Measurements from ENCODE around the gene PLEKHG1.

DNA sequence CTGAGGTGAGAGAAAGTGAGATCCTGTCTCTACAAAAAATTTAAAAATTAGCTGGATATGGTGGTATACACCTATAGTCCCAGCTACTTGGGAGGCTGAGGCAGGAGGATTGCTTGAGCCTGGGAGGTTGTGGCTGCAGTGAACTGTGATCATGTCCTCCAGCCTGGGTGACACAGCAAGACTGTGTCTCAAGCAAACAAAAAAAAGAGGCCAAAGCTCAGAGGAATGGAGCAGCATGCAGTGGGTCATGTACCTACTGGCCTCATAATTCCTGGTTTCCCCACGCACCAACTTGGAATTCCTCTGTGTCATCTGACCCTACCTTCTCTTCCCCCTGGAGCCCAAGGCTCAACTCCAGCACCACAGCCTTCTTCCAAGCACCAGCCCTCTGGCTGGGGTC, 15.1 kb upstream of the PLEKHG1 start:
- TF ChIP-seq NFYB (CRISPR knock-in tag; IDR thresholded peaks at IDR 0.05): no peak
- no peak for TF ChIP-seq SP4 (CRISPR knock-in tag; IDR thresholded peaks at IDR 0.05)
- TF ChIP-seq NR2F6 (IDR thresholded peaks at IDR 0.05): no peak
- no peak for TF ChIP-seq NR2F6 (CRISPR knock-in tag; IDR thresholded peaks at IDR 0.05)
- TF ChIP-seq POLR2AphosphoS2 (IDR thresholded peaks at IDR 0.05; ENCODE audit: low read depth, low read length): no peak
- TF ChIP-seq MAFG (CRISPR knock-in tag; IDR thresholded peaks at IDR 0.05): no peak
- TF ChIP-seq, protein P1, sequence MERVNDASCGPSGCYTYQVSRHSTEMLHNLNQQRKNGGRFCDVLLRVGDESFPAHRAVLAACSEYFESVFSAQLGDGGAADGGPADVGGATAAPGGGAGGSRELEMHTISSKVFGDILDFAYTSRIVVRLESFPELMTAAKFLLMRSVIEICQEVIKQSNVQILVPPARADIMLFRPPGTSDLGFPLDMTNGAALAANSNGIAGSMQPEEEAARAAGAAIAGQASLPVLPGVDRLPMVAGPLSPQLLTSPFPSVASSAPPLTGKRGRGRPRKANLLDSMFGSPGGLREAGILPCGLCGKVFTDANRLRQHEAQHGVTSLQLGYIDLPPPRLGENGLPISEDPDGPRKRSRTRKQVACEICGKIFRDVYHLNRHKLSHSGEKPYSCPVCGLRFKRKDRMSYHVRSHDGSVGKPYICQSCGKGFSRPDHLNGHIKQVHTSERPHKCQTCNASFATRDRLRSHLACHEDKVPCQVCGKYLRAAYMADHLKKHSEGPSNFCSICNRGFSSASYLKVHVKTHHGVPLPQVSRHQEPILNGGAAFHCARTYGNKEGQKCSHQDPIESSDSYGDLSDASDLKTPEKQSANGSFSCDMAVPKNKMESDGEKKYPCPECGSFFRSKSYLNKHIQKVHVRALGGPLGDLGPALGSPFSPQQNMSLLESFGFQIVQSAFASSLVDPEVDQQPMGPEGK (CRISPR knock-in tag; IDR thresholded peaks at IDR 0.05): no peak
- TF ChIP-seq FOXM1 (CRISPR knock-in tag; IDR thresholded peaks at IDR 0.05): no peak
- no peak for TF ChIP-seq PHF5A (CRISPR knock-in tag; IDR thresholded peaks at IDR 0.05; ENCODE audit: low read depth, unreplicated experiment)
- no peak for TF ChIP-seq MAFK (conservative IDR thresholded peaks at IDR 0.05 in 1 of 2, IDR thresholded peaks at IDR 0.05 in 1 of 2; ENCODE audit: low read length in 2 of 2)

Data from HepG2 (cell line).